ENCODE data around the gene KRT72.

DNA sequence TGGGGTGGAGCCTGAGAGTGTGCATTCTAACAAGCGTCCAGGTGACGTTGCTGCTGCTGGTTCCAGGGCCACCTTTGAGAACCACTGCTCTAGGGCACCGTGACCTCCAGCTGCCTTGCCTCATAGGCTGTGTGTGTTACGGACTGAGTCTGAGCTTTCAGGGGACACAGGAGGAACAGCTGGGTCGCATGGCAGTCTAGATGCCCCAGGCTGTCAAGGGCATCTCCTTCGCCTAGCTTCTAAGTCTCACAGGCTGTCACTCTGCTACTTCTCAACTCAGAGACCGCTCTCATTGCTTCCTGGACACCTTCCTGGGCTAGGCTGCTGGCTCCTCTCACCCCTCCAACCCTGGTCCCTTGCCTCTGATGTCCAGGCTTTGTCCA is 16.1 kb upstream of the KRT72 start:
- TF ChIP-seq POLR2A (IDR thresholded peaks at IDR 0.05; ENCODE audit: low read depth) (no peak), POLR2AphosphoS5 (IDR thresholded peaks at IDR 0.05) (no peak)
- TF ChIP-seq, protein P1, sequence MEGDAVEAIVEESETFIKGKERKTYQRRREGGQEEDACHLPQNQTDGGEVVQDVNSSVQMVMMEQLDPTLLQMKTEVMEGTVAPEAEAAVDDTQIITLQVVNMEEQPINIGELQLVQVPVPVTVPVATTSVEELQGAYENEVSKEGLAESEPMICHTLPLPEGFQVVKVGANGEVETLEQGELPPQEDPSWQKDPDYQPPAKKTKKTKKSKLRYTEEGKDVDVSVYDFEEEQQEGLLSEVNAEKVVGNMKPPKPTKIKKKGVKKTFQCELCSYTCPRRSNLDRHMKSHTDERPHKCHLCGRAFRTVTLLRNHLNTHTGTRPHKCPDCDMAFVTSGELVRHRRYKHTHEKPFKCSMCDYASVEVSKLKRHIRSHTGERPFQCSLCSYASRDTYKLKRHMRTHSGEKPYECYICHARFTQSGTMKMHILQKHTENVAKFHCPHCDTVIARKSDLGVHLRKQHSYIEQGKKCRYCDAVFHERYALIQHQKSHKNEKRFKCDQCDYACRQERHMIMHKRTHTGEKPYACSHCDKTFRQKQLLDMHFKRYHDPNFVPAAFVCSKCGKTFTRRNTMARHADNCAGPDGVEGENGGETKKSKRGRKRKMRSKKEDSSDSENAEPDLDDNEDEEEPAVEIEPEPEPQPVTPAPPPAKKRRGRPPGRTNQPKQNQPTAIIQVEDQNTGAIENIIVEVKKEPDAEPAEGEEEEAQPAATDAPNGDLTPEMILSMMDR (IDR thresholded peaks at IDR 0.05) = no peak

All from esophagus muscularis mucosa (tissue), 3 donors.